Activated T-cell treated with anti-CD3 and anti-CD28 coated beads, Interleukin-2, amount 50 U/mL, for 1 hour (primary cell): ENCODE data around the gene VEPH1.

Experiments used
- DNase-seq: peaks from one replicate; pipeline ENCODE4 v3.0.0-alpha.2; 2020

Gene VEPH1

GRCh38 chr3:157294491-157294890 lies 208.7 kb downstream of the VEPH1 start:
- no peak for DNase-seq

GRCh38 chr3:157290766-157291165 lies 212.4 kb downstream of the VEPH1 start:
- DNase-seq, result no peak

- no peak for DNase-seq
Observed at GRCh38 chr3:157285966-157286365, 217.2 kb downstream of the VEPH1 start.

GRCh38 chr3:157285141-157285540 lies 218.1 kb downstream of the VEPH1 start:
- no peak for DNase-seq

- DNase-seq, result no peak
Observed at GRCh38 chr3:157284688-157285087, 218.5 kb downstream of the VEPH1 start.

- DNase-seq, result no peak
Observed at GRCh38 chr3:157282261-157283191, 220.7 kb downstream of the VEPH1 start.

GRCh38 chr3:157280786-157281185 lies 222.4 kb downstream of the VEPH1 start:
- no peak for DNase-seq

GRCh38 chr3:157280354-157280753 lies 222.9 kb downstream of the VEPH1 start:
- no peak for DNase-seq

GRCh38 chr3:157279237-157279636 lies 224.0 kb downstream of the VEPH1 start:
- no peak for DNase-seq

GRCh38 chr3:157276801-157277200 lies 226.4 kb downstream of the VEPH1 start:
- no peak for DNase-seq

GRCh38 chr3:157275832-157276231 lies 227.4 kb downstream of the VEPH1 start:
- DNase-seq, result no peak

GRCh38 chr3:157274644-157275137 lies 228.5 kb downstream of the VEPH1 start:
- no peak for DNase-seq

- DNase-seq, result no peak
Observed at GRCh38 chr3:157271283-157271882, 231.8 kb downstream of the VEPH1 start.

- DNase-seq, result no peak
Observed at GRCh38 chr3:157268026-157268425, 235.2 kb downstream of the VEPH1 start.

- no peak for DNase-seq
Observed at GRCh38 chr3:157265931-157266330, 237.3 kb downstream of the VEPH1 start.

GRCh38 chr3:157263027-157263426 lies 240.2 kb downstream of the VEPH1 start:
- DNase-seq, result no peak

- no peak for DNase-seq
Observed at GRCh38 chr3:157261000-157261399, 242.2 kb downstream of the VEPH1 start.

GRCh38 chr3:157259825-157260224 lies 243.4 kb downstream of the VEPH1 start:
- DNase-seq, result no peak

- no peak for DNase-seq
Observed at GRCh38 chr3:157257101-157257500, 246.1 kb downstream of the VEPH1 start.

- no peak for DNase-seq
Observed at GRCh38 chr3:157255797-157256196, 247.4 kb downstream of the VEPH1 start.

- no peak for DNase-seq
Observed at GRCh38 chr3:157251685-157252084, 251.5 kb downstream of the VEPH1 start.

- no peak for DNase-seq
Observed at GRCh38 chr3:157249606-157250005, 253.6 kb downstream of the VEPH1 start.

GRCh38 chr3:157248590-157249422 lies 254.4 kb downstream of the VEPH1 start:
- no peak for DNase-seq
